Activated B cell treated with CpG ODN at 0.5 μM for 24 hours (primary cell): ENCODE results near the gene CAMTA1. TPM values are rescaled to one million over a fixed set of nuclear protein-coding genes. Genes with fewer than 3 reads are reported as not detected.

Experiments
- ATAC-seq: fragments of 200-7000 bp; cut with Tn5 transposase; one replicate; pipeline ENCODE4 v1.10.0; 2021; ENCODE audit warnings: low read depth, mild to moderate bottlenecking, moderate library complexity
- CTCF ChIA-PET: fragments of 350-600 bp; sonication (Branson Sonifier 250); formaldehyde crosslinking; loops from one replicate; lab custom pipeline; 2021; ENCODE audit warnings: antibody characterized with exemption; lab: Charles Lee
- POLR2A ChIA-PET: fragments of 350-600 bp; sonication (Branson Sonifier 250); formaldehyde crosslinking; loops from one replicate; lab custom pipeline; 2021; ENCODE audit warnings: antibody characterized with exemption; lab: Charles Lee
- DNase-seq: peaks from one replicate; pipeline ENCODE4 v3.0.0; 2022
- H3K27ac Mint-ChIP-seq: one replicate; pipeline ENCODE4 v1.8.0; 2020; ENCODE audit warnings: mixed read lengths
- H3K27me3 Mint-ChIP-seq: one replicate; pipeline ENCODE4 v1.8.0; 2021; ENCODE audit warnings: mixed read lengths
- H3K36me3 Mint-ChIP-seq: one replicate; pipeline ENCODE4 v1.8.0; 2021; ENCODE audit warnings: low read depth, mixed read lengths
- H3K4me1 Mint-ChIP-seq: one replicate; pipeline ENCODE4 v1.8.0; 2021; ENCODE audit warnings: mixed read lengths
- H3K4me3 Mint-ChIP-seq: one replicate; pipeline ENCODE4 v1.8.0; 2020; ENCODE audit warnings: mild to moderate bottlenecking, mixed read lengths
- H3K9me3 Mint-ChIP-seq: one replicate; pipeline ENCODE4 v1.8.0; 2020; ENCODE audit warnings: mixed read lengths
- CTCF ChIP-seq: fragments of 200-600 bp; IDR thresholded peaks from one replicate; pipeline ENCODE4 v1.8.0; 2022; ENCODE audit warnings: antibody characterized with exemption, mild to moderate bottlenecking
- intact Hi-C: fragments of 100-400 bp; cut with micrococcal nuclease; formaldehyde crosslinking; loops from one replicate; pipeline ENCODE4 v1.15.1; 2024
- total RNA-seq: library from RNA; stranded (reverse); gene quantifications from 2 replicates; pipeline ENCODE4 v1.2.3, GENCODE V29; 2022

CAMTA1 gene
- total RNA-seq, 1 donor from 2014 or later: 49.8 TPM

GRCh38 chr1:6745073-6745472, 40.2 kb upstream of the CAMTA1 start:
- H3K9me3 Mint-ChIP-seq: peaks cover 2% of the 10 kb centered on the region
- CTCF ChIA-PET: no interaction called here
- H3K4me3 Mint-ChIP-seq: no peak overlapping the region
- ATAC-seq (no peak), DNase-seq (no peak)
- TF ChIP-seq CTCF: no peak
- no peaks in the 10 kb centered on the region for H3K36me3 Mint-ChIP-seq
- peaks cover 7% of the 10 kb centered on the region for H3K27me3 Mint-ChIP-seq
- no peak overlapping the region for H3K27ac Mint-ChIP-seq
- intact Hi-C loops: no loop called here
- H3K4me1 Mint-ChIP-seq: peaks cover 12% of the 10 kb centered on the region
- POLR2A ChIA-PET: interaction anchor here (1.7 kb wide), 1 partner anchor 40 kb away, joined by 7 read pairs; the partner anchor contains the start of gene CAMTA1

GRCh38 chr1:6747674-6748073, 37.6 kb upstream of the CAMTA1 start:
- DNase-seq (no peak), ATAC-seq (no peak)
- Mint-ChIP-seq H3K4me1 (peaks cover 12% of the 10 kb centered on the region), H3K9me3 (peaks cover 2% of the 10 kb centered on the region), H3K27ac (no peak overlapping the region), H3K4me3 (no peak overlapping the region), H3K27me3 (peaks cover 11% of the 10 kb centered on the region), H3K36me3 (no peaks in the 10 kb centered on the region)
- CTCF ChIA-PET: no interaction called here
- intact Hi-C loops: no loop called here
- POLR2A ChIA-PET: no interaction called here
- no peak for TF ChIP-seq CTCF

GRCh38 chr1:6750490-6750889, 34.8 kb upstream of the CAMTA1 start:
- CTCF ChIA-PET: no interaction called here
- no peaks in the 10 kb centered on the region for H3K36me3 Mint-ChIP-seq
- H3K4me3 Mint-ChIP-seq: no peak overlapping the region
- H3K27ac Mint-ChIP-seq: no peak overlapping the region
- peaks cover 2% of the 10 kb centered on the region for H3K9me3 Mint-ChIP-seq
- H3K4me1 Mint-ChIP-seq: no peaks in the 10 kb centered on the region
- H3K27me3 Mint-ChIP-seq: peaks cover 21% of the 10 kb centered on the region
- no peak for ATAC-seq
- intact Hi-C loops: no loop called here
- TF ChIP-seq CTCF: no peak
- no peak for DNase-seq
- POLR2A ChIA-PET: no interaction called here

GRCh38 chr1:6753320-6754140, 31.7 kb upstream of the CAMTA1 start:
- POLR2A ChIA-PET: interaction anchor here (0.6 kb wide), 1 partner anchor 160 kb away, joined by 9 read pairs; no protein-coding TSS in a partner anchor
- H3K4me1 Mint-ChIP-seq: peaks cover 9% of the 10 kb centered on the region
- H3K27ac Mint-ChIP-seq: no peak overlapping the region
- DNase-seq: no peak
- no peak overlapping the region for H3K4me3 Mint-ChIP-seq
- H3K36me3 Mint-ChIP-seq: no peaks in the 10 kb centered on the region
- TF ChIP-seq CTCF: no peak
- CTCF ChIA-PET: no interaction called here
- peaks cover 16% of the 10 kb centered on the region for H3K27me3 Mint-ChIP-seq
- H3K9me3 Mint-ChIP-seq: peaks cover 2% of the 10 kb centered on the region
- intact Hi-C loops: no loop called here
- no peak for ATAC-seq

- CTCF ChIA-PET: no interaction called here
- DNase-seq: no peak
- H3K4me3 Mint-ChIP-seq: peak overlapping the region; percentile 38
- POLR2A ChIA-PET: interaction anchor here (1.2 to 1.5 kb wide), 2 partner anchors 26 to 28 kb away, joined by 3 to 5 read pairs; no protein-coding TSS in a partner anchor
- H3K27me3 Mint-ChIP-seq: peaks cover 18% of the 10 kb centered on the region
- H3K9me3 Mint-ChIP-seq: no peaks in the 10 kb centered on the region
- TF ChIP-seq CTCF: no peak
- no peaks in the 10 kb centered on the region for H3K36me3 Mint-ChIP-seq
- H3K27ac Mint-ChIP-seq: no peak overlapping the region
- peaks cover 9% of the 10 kb centered on the region for H3K4me1 Mint-ChIP-seq
- intact Hi-C loops: no loop called here
- peak; percentile 49 for ATAC-seq
Observed at GRCh38 chr1:6756457-6756856, 28.8 kb upstream of the CAMTA1 start.
